Measurements from ENCODE around the gene TGFBR3. TPM values are rescaled to one million over a fixed set of nuclear protein-coding genes. Genes with fewer than 3 reads are reported as not detected.

Gene TGFBR3
- total RNA-seq, 2 donors from 2014 or later, result 60.8 to 62.4 TPM

- DNase-seq (ENCODE audit: low spot score), result no peak
- Histone ChIP-seq H3K9me3 (no peaks in the 10 kb centered on the region), H3K36me3 (no peaks in the 10 kb centered on the region), H3K27ac (no peak overlapping the region), H3K4me3 (no peak overlapping the region), H3K4me1 (ENCODE audit: control insufficient read depth in 1 of 2, low read depth in 2 of 2) (peaks cover 21 to 32% of the 10 kb centered on the region in 2 donors), H3K27me3 (replicated peaks; ENCODE audit: insufficient read depth) (no peaks in the 10 kb centered on the region)
- no peak for ATAC-seq (ENCODE audit: insufficient number of reproducible peaks, low FRiP score, low read depth)
- no peak for TF ChIP-seq CTCF (IDR thresholded peaks at IDR 0.05)
These were observed 98.0 kb downstream of the TGFBR3 start for GRCh38 chr1:91787919-91788318.

DNA sequence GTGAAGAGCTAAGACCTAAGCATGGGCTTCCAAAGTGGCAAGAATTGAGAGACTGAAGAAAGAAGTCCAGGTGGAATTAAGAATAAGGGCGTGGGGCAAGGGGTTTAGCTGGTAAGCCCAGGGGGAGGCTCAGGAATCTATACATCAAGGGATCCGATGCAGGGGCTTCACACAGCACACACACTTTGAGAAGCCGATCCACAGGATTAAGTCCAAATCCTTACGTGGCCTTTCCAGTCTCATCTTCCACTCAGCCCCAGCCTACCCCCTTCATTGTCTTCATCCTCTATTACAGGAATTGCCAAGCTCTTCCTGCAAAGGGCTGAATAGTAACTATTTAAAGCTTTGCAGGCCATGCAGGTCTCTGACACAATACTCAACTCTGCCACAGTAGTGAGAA is 101.3 kb downstream of the TGFBR3 start:
- H3K27me3 ChIP-seq (replicated peaks; ENCODE audit: insufficient read depth), result no peaks in the 10 kb centered on the region
- H3K27ac ChIP-seq, result peak overlapping the region; percentile 62 to 87
- peaks cover 38 to 56% of the 10 kb centered on the region in 2 donors for H3K4me1 ChIP-seq (ENCODE audit: control insufficient read depth in 1 of 2, low read depth in 2 of 2)
- DNase-seq (ENCODE audit: low spot score) (no peak), ATAC-seq (ENCODE audit: insufficient number of reproducible peaks, low FRiP score, low read depth) (no peak)
- no peaks in the 10 kb centered on the region for H3K36me3 ChIP-seq
- no peak overlapping the region for H3K4me3 ChIP-seq
- no peaks in the 10 kb centered on the region for H3K9me3 ChIP-seq
- TF ChIP-seq CTCF (IDR thresholded peaks at IDR 0.05), result no peak

GRCh38 chr1:91784191-91784590 is 101.8 kb downstream of the TGFBR3 start:
- Histone ChIP-seq H3K27me3 (replicated peaks; ENCODE audit: insufficient read depth) (no peaks in the 10 kb centered on the region), H3K27ac (peak overlapping the region; percentile 62 to 87), H3K4me1 (ENCODE audit: control insufficient read depth in 1 of 2, low read depth in 2 of 2) (peaks cover 38 to 56% of the 10 kb centered on the region in 2 donors), H3K9me3 (no peaks in the 10 kb centered on the region), H3K4me3 (no peak overlapping the region), H3K36me3 (no peaks in the 10 kb centered on the region)
- DNase-seq (ENCODE audit: low spot score) (no peak), ATAC-seq (ENCODE audit: insufficient number of reproducible peaks, low FRiP score, low read depth) (no peak)
- no peak for TF ChIP-seq CTCF (IDR thresholded peaks at IDR 0.05)

GRCh38 chr1:91783423-91784170 is 102.4 kb downstream of the TGFBR3 start:
- ATAC-seq (ENCODE audit: insufficient number of reproducible peaks, low FRiP score, low read depth) (peak; percentile 81), DNase-seq (ENCODE audit: low spot score) (no peak)
- Histone ChIP-seq H3K36me3 (no peaks in the 10 kb centered on the region), H3K27me3 (replicated peaks; ENCODE audit: insufficient read depth) (no peaks in the 10 kb centered on the region), H3K4me1 (ENCODE audit: control insufficient read depth in 1 of 2, low read depth in 2 of 2) (peaks cover 38 to 51% of the 10 kb centered on the region in 2 donors), H3K27ac (peak overlapping the region; percentile 62 to 87), H3K9me3 (no peaks in the 10 kb centered on the region), H3K4me3 (peak overlapping the region; percentile 40)
- no peak for TF ChIP-seq CTCF (IDR thresholded peaks at IDR 0.05)

DNA sequence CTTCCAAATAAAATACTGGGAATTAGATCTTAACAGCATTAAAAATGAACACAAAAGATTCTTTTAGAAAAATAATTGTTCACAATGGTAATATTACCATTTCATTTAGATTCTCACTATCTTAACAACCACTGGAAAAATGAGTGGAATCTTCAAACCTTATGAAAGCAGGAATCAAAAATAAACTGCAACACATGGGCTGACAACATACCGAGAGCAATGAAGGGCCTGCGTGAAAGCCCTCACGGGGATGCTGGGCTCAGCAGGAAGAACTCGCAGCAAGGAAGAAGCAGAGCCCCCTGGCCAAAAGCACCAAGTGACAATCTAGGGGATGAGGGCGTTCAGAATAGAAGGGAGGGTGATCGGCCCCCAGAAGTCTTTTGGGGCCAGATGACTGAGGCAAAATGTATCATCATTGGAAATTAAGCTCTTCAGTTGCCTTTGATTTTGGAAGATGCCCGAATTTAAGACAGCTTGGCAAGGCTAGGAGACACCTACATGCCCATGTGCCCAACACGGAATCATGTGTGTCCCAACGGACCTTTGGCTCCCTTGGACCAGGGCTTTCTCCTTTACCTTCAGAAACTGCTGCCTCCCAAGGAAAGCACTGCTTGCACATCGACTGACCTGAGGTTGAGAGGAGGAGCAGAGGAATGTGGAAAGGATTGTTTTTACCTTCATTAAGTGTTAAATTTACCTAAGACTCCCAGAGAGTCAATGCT is 103.9 kb downstream of the TGFBR3 start:
- Histone ChIP-seq H3K27ac (peak overlapping the region; percentile 62 to 87), H3K27me3 (replicated peaks; ENCODE audit: insufficient read depth) (no peaks in the 10 kb centered on the region), H3K36me3 (no peaks in the 10 kb centered on the region), H3K4me1 (ENCODE audit: control insufficient read depth in 1 of 2, low read depth in 2 of 2) (peaks cover 38 to 49% of the 10 kb centered on the region in 2 donors), H3K4me3 (no peak overlapping the region), H3K9me3 (no peaks in the 10 kb centered on the region)
- DNase-seq (ENCODE audit: low spot score), result no peak
- ATAC-seq (ENCODE audit: insufficient number of reproducible peaks, low FRiP score, low read depth), result no peak
- no peak for TF ChIP-seq CTCF (IDR thresholded peaks at IDR 0.05)
